Measurements from ENCODE around the gene CALML3.

DNA sequence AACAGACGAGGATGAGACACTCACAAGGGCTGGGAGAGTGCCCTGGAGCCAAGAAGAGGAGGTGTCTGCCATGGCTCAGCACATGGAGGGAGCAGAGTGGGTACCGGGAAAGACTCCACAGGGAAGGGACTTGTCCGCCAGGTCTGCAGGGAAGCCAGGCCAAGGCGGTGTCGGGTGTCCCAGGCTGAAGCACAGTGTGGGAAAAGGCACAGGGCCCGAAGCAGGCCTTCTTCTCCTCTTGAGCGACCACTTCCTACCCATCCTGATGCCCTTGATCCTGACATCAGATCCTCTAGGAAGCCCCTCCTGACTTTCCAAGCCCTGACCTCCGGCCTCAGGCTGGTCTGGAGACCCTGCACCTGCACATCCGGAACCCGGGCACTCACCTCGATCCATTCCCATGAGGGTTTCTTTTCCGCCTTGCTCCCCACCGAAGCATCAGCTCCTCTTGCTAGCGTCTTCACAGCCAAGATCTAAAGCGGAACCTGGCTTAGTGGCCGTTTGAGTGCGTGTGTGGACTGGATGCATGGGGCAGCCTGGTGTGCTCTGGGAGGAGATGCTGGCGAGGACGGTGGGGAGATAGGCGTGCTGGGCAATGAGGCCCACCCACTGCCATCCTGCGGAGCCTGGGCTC is 8.5 kb downstream of the CALML3 start:
- TF ChIP-seq, protein P1, sequence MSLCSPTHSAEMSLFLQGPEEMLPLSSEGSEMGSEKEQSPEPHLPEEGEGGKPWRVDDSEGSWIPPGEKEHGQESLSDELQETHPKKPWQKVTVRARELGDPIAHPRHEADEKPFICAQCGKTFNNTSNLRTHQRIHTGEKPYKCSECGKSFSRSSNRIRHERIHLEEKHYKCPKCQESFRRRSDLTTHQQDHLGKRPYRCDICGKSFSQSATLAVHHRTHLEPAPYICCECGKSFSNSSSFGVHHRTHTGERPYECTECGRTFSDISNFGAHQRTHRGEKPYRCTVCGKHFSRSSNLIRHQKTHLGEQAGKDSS (CRISPR knock-in tag; IDR thresholded peaks at IDR 0.05; ENCODE audit: borderline replicate concordance, low read depth): no peak
- TF ChIP-seq, protein P2, sequence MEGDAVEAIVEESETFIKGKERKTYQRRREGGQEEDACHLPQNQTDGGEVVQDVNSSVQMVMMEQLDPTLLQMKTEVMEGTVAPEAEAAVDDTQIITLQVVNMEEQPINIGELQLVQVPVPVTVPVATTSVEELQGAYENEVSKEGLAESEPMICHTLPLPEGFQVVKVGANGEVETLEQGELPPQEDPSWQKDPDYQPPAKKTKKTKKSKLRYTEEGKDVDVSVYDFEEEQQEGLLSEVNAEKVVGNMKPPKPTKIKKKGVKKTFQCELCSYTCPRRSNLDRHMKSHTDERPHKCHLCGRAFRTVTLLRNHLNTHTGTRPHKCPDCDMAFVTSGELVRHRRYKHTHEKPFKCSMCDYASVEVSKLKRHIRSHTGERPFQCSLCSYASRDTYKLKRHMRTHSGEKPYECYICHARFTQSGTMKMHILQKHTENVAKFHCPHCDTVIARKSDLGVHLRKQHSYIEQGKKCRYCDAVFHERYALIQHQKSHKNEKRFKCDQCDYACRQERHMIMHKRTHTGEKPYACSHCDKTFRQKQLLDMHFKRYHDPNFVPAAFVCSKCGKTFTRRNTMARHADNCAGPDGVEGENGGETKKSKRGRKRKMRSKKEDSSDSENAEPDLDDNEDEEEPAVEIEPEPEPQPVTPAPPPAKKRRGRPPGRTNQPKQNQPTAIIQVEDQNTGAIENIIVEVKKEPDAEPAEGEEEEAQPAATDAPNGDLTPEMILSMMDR (CRISPR knock-in tag; IDR thresholded peaks at IDR 0.05): no peak
- TF ChIP-seq EED (CRISPR knock-in tag; IDR thresholded peaks at IDR 0.05): no peak
- TF ChIP-seq RAD21 (CRISPR knock-in tag; IDR thresholded peaks at IDR 0.05): no peak
- TF ChIP-seq KLF16 (CRISPR knock-in tag; IDR thresholded peaks at IDR 0.05): no peak
- TF ChIP-seq, protein P3, sequence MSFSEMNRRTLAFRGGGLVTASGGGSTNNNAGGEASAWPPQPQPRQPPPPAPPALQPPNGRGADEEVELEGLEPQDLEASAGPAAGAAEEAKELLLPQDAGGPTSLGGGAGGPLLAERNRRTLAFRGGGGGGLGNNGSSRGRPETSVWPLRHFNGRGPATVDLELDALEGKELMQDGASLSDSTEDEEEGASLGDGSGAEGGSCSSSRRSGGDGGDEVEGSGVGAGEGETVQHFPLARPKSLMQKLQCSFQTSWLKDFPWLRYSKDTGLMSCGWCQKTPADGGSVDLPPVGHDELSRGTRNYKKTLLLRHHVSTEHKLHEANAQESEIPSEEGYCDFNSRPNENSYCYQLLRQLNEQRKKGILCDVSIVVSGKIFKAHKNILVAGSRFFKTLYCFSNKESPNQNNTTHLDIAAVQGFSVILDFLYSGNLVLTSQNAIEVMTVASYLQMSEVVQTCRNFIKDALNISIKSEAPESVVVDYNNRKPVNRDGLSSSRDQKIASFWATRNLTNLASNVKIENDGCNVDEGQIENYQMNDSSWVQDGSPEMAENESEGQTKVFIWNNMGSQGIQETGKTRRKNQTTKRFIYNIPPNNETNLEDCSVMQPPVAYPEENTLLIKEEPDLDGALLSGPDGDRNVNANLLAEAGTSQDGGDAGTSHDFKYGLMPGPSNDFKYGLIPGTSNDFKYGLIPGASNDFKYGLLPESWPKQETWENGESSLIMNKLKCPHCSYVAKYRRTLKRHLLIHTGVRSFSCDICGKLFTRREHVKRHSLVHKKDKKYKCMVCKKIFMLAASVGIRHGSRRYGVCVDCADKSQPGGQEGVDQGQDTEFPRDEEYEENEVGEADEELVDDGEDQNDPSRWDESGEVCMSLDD (CRISPR knock-in tag; IDR thresholded peaks at IDR 0.05; ENCODE audit: borderline replicate concordance): no peak
- TF ChIP-seq PHF21A (CRISPR knock-in tag; IDR thresholded peaks at IDR 0.05): no peak
- no peak for TF ChIP-seq ZNF101 (CRISPR knock-in tag; IDR thresholded peaks at IDR 0.05; ENCODE audit: borderline replicate concordance, low read depth)
- no peak for TF ChIP-seq MEF2D (CRISPR knock-in tag; IDR thresholded peaks at IDR 0.05)
- no peak for TF ChIP-seq NR2F1 (CRISPR knock-in tag; IDR thresholded peaks at IDR 0.05)
- TF ChIP-seq SRF (IDR thresholded peaks at IDR 0.05; ENCODE audit: low read depth, low read length): no peak
- TF ChIP-seq JUN (CRISPR knock-in tag; IDR thresholded peaks at IDR 0.05): no peak
- TF ChIP-seq ZBTB38 (CRISPR knock-in tag; IDR thresholded peaks at IDR 0.05): 0 out of 2 replicates have a peak, but pooled peaks have one; percentile 27

Data from HepG2 (cell line).